ENCODE measurements around the gene TEFM. TPM values are rescaled to one million over a fixed set of nuclear protein-coding genes. Genes with fewer than 3 reads are reported as not detected.

The TEFM gene
- total RNA-seq, 1 experiment from 2014 or later, result 11.7 TPM

GRCh38 chr17:30939051-30939689 lies 33.1 kb upstream of the TEFM start:
- Histone ChIP-seq H3K14ac (ENCODE audit: insufficient read depth, low read length) (no peak overlapping the region), H3K4me2 (ENCODE audit: insufficient read depth, insufficient read length, low read length) (no peak overlapping the region), H3K79me1 (ENCODE audit: insufficient read depth, low read depth, low read length, poor library complexity, severe bottlenecking) (no peaks in the 10 kb centered on the region), H2AFZ (ENCODE audit: low read length) (no peak overlapping the region), H3K23me2 (ENCODE audit: insufficient read length, low read depth, low read length, poor library complexity, severe bottlenecking) (no peaks in the 10 kb centered on the region), H3K9ac (ENCODE audit: extremely low read depth, insufficient read length, low read length) (no peak overlapping the region), H4K8ac (replicated peaks; ENCODE audit: insufficient read length, low read depth, low read length) (no peak overlapping the region), H4K20me1 (ENCODE audit: control insufficient read depth, insufficient read depth, insufficient read length) (no peaks in the 10 kb centered on the region), H3K9me3 (ENCODE audit: control insufficient read depth, low read depth, low read length) (no peaks in the 10 kb centered on the region), H2BK20ac (ENCODE audit: low read depth, low read length, poor library complexity, severe bottlenecking) (no peak overlapping the region), H3K4ac (ENCODE audit: low read depth, low read length) (no peak overlapping the region), H4K5ac (ENCODE audit: insufficient read length, low read depth, low read length) (no peak overlapping the region), H3K23ac (ENCODE audit: insufficient read length, low read depth, low read length) (no peak overlapping the region), H2BK12ac (ENCODE audit: insufficient read length, low read depth, low read length) (no peak overlapping the region), H2BK120ac (ENCODE audit: low read depth, low read length, poor library complexity, severe bottlenecking) (no peak overlapping the region), H2BK5ac (ENCODE audit: insufficient read length, low read length) (no peak overlapping the region), H3K4me1 (ENCODE audit: insufficient read depth, low read length) (no peaks in the 10 kb centered on the region), H4K91ac (ENCODE audit: insufficient read length, low read depth, low read length) (no peak overlapping the region), H3T11ph (ENCODE audit: low read length) (no peak overlapping the region), H3K27me3 (ENCODE audit: insufficient read depth, low read length) (no peaks in the 10 kb centered on the region), H3K27ac (ENCODE audit: insufficient read length, low read depth, low read length) (no peak overlapping the region), H3K18ac (ENCODE audit: insufficient read length, low read depth, low read length) (no peak overlapping the region), H3K79me2 (ENCODE audit: insufficient read depth, low read length) (no peaks in the 10 kb centered on the region), H3K56ac (ENCODE audit: insufficient read length, low read depth, low read length) (no peak overlapping the region), H2BK15ac (ENCODE audit: low read depth, low read length) (no peak overlapping the region), H2AK5ac (ENCODE audit: insufficient read length, low read length) (no peak overlapping the region)
- no CpG with 5 or more reads among the region's 13 CpGs for WGBS (ENCODE audit: extremely low coverage, insufficient read length, low lambda C conversion rate)
- Mint-ChIP-seq H3K9me3 (no peaks in the 10 kb centered on the region), H3K4me1 (no peaks in the 10 kb centered on the region), H3K27me3 (ENCODE audit: low read depth) (no peaks in the 10 kb centered on the region), H3K27ac (no peak overlapping the region), H3K4me3 (no peak overlapping the region), H3K36me3 (ENCODE audit: insufficient read depth in 1 of 3, low read depth in 3 of 3) (no peaks in the 10 kb centered on the region)
- TF ChIP-seq, protein P1, sequence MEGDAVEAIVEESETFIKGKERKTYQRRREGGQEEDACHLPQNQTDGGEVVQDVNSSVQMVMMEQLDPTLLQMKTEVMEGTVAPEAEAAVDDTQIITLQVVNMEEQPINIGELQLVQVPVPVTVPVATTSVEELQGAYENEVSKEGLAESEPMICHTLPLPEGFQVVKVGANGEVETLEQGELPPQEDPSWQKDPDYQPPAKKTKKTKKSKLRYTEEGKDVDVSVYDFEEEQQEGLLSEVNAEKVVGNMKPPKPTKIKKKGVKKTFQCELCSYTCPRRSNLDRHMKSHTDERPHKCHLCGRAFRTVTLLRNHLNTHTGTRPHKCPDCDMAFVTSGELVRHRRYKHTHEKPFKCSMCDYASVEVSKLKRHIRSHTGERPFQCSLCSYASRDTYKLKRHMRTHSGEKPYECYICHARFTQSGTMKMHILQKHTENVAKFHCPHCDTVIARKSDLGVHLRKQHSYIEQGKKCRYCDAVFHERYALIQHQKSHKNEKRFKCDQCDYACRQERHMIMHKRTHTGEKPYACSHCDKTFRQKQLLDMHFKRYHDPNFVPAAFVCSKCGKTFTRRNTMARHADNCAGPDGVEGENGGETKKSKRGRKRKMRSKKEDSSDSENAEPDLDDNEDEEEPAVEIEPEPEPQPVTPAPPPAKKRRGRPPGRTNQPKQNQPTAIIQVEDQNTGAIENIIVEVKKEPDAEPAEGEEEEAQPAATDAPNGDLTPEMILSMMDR (conservative IDR thresholded peaks at IDR 0.05), result no peak
- DNase-seq, result no peak

All from H9 (cell line).